GM12874 (cell line): Measurements from ENCODE around the gene SLC25A11.

Experiments
- TF ChIP-seq, protein P1 (sequence below): IDR thresholded peaks from 2 replicates; pipeline ENCODE4 v1.5.1; 2011; ENCODE audit warnings: low read depth, mild to moderate bottlenecking, control low read depth, low read length, moderate library complexity; ENCODE audit not compliant: insufficient read depth

SLC25A11 gene

DNA sequence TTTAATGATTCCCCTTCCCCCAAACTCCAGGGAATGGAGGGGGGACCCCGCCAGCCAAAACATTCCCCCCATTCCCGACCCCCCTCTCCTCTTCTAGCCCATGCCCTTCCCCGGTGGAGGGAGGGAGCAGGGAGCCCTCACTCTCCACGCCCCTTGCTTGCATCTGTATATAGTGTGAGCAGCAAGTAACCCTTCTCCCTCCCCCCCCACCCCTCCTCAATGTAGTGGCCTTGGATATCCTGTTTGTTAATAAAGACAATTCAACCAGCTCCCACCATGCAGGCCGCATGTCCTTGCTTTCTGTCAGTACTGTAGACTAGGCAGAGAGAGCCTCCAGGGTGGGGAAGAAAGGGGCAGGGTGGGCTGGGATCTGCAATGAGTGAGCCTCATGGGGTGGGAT lies 42.1 kb downstream of the SLC25A11 start:
- TF ChIP-seq, protein P1, sequence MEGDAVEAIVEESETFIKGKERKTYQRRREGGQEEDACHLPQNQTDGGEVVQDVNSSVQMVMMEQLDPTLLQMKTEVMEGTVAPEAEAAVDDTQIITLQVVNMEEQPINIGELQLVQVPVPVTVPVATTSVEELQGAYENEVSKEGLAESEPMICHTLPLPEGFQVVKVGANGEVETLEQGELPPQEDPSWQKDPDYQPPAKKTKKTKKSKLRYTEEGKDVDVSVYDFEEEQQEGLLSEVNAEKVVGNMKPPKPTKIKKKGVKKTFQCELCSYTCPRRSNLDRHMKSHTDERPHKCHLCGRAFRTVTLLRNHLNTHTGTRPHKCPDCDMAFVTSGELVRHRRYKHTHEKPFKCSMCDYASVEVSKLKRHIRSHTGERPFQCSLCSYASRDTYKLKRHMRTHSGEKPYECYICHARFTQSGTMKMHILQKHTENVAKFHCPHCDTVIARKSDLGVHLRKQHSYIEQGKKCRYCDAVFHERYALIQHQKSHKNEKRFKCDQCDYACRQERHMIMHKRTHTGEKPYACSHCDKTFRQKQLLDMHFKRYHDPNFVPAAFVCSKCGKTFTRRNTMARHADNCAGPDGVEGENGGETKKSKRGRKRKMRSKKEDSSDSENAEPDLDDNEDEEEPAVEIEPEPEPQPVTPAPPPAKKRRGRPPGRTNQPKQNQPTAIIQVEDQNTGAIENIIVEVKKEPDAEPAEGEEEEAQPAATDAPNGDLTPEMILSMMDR: no peak

DNA sequence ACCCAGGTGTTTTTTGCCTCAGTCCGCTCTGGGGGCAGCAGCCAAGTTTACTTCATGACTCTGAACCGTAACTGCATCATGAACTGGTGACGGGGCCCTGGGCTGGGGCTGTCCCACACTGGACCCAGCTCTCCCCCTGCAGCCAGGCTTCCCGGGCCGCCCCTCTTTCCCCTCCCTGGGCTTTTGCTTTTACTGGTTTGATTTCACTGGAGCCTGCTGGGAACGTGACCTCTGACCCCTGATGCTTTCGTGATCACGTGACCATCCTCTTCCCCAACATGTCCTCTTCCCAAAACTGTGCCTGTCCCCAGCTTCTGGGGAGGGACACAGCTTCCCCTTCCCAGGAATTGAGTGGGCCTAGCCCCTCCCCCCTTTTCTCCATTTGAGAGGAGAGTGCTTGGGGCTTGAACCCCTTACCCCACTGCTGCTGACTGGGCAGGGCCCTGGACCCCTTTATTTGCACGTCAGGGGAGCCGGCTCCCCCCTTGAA lies 42.6 kb downstream of the SLC25A11 start:
- TF ChIP-seq, protein P1: no peak

DNA sequence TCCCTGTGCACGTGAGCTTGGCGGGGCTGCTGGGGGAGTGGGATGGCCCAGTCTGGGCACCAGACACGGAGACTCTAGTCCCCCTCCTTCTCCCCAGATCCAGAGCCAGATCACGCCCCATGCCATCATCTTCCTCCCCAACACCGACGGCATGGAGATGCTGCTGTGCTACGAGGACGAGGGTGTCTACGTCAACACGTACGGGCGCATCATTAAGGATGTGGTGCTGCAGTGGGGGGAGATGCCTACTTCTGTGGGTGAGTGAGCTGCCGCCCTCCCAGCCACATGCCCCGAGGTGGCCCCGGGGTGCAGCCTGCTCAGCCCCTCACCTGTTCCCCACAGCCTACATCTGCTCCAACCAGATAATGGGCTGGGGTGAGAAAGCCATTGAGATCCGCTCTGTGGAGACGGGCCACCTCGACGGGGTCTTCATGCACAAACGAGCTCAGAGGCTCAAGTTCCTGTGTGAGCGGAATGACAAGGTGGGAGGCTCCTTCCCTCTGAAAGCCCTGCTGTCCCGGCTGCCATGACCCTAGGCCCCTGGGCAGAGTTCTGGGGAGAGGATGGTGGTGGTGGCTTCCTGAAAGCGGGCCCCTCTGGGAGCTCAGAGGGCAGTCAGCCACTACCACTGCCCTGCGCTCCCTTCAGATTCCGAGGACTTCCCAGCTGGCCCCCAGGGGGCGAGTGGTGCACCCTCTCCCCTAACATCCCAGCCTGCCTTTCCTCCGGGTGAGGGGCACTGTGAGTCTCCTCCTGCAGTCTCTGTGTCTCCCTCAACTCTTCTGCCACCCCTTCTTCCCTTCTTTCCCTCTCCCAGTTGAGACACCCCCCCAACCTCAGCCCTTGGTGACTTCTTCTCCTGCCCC lies 43.3 kb downstream of the SLC25A11 start:
- TF ChIP-seq, protein P1: no peak

DNA sequence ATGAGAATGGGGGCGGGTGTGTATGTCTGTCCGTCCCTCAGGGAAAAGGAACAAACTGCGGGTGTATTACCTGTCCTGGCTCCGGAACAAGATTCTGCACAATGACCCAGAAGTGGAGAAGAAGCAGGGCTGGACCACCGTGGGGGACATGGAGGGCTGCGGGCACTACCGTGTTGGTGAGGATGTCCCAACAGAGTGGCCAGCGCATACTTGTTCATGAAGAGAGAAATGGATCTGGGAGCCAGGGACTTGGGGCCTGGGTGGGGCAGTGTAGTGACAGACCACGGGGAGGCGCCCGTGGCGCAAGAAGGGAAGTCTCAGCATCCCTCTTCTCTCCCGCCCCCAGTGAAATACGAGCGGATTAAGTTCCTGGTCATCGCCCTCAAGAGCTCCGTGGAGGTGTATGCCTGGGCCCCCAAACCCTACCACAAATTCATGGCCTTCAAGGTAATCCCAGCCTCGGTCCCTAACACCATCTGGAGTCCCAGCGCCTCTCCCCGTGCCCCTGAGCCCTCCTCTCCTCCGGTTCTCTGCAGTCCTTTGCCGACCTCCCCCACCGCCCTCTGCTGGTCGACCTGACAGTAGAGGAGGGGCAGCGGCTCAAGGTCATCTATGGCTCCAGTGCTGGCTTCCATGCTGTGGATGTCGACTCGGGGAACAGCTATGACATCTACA lies 44.1 kb downstream of the SLC25A11 start:
- TF ChIP-seq, protein P1: no peak

DNA sequence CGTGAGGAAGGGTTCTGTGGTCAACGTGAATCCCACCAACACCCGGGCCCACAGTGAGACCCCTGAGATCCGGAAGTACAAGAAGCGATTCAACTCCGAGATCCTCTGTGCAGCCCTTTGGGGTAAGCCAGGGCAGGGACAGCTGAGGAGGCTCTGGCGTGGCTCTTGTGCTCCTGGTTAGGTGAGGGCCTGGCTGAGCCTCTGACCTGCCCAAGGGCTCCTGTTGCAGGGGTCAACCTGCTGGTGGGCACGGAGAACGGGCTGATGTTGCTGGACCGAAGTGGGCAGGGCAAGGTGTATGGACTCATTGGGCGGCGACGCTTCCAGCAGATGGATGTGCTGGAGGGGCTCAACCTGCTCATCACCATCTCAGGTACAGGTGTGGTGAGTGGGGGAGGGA lies 44.7 kb downstream of the SLC25A11 start:
- TF ChIP-seq, protein P1: no peak

DNA sequence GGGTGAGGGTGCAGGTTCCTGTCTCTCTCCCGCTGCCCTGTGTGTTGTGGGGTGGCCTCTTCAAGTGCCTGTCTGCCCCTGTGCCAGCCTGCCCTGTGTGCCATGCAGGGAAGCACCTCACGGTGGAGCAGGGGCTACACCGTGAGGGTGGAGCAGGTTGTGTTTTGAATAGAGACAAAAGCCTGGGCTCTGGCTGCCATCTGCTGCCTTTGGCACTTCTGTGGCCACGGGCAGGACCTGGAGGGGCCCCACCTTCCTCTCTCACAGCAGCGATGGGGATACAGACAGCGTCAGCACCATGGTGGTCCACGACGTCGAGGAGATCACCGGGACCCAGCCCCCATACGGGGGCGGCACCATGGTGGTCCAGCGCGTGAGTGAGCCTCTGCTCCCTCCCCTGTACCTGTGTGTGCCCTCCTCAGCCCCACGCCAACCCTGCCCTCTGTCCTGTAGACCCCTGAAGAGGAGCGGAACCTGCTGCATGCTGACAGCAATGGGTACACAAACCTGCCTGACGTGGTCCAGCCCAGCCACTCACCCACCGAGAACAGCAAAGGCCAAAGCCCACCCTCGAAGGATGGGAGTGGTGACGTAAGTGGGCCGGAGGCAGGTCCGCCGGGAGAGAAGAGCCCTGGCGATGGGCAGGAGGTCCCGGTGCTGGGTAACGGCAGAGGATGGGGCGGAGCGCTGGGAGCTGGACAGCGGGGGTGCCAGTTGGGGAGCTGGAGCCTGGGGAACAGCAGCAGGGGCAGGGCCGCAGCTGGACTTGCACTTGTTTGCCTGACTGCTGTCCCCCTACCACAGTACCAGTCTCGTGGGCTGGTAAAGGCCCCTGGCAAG lies 45.9 kb downstream of the SLC25A11 start:
- TF ChIP-seq, protein P1: no peak

DNA sequence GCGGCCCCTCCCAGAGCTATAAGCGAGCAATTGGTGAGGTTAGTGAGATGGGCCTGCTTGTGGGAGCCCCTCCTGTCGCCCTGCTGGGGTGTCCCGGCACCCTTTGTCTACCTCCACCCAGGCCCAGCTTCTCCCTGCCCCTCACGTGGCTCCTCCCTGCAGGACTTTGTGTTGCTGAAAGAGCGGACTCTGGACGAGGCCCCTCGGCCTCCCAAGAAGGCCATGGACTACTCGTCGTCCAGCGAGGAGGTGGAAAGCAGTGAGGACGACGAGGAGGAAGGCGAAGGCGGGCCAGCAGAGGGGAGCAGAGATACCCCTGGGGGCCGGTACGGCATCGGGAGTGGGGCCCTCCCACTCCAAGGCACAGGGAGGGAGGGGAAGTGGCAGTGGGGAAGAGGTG lies 46.6 kb downstream of the SLC25A11 start:
- TF ChIP-seq, protein P1: no peak
